ENCODE data around the gene DOCK3.
A peak's percentile ranks its signal among the peaks of the same experiment; 100 is the strongest.
"Not testable (repeated sequence)": the region's sequence is repeated elsewhere in the genome, so short reads cannot be mapped to it uniquely, and the experiment has no call there.

The DOCK3 gene

DNA sequence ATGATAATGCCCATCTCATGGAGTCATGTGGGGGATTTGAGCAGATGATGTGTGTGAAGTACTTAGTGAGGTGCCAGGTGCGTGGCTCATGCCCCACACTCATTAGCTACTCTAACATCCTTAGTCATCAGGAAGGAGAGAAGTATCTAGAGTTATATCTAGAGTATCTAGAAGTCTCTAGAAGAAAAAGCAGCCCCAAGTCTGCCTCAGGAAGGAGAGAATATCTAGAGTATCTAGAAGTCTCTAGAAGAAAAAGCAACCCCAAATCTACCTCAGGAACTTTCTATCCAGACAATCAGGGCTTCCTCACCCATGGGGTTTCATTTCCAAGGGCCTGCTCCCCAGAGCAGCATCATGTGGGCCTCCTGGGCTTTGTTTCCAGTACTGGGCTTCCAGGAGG lies 24.7 kb upstream of the DOCK3 start:
- DNase-seq (ENCODE audit: low read depth in 1 of 2, low spot score in 1 of 2) = no peak

DNA sequence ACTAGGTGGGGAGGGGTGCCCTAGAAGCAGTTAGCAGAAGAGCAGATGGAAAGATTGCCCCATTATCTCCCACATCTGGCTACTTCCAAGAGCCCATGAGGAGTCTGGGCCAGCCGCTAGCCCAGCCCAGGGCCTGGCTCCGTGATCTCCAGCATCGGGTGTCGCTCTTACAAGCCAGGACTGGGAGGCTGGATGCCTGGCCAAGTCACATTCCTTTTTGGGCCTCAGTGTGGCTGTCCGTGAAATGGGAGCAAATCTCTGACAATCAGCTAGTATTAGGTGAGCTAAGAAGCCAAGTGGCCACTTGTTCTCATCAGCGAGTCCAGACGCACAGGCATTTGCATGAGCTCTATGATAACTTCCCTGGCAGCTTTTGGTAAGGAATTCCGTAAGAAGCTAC lies 23.3 kb upstream of the DOCK3 start:
- no peak for DNase-seq (ENCODE audit: low read depth in 1 of 2, low spot score in 1 of 2)

DNA sequence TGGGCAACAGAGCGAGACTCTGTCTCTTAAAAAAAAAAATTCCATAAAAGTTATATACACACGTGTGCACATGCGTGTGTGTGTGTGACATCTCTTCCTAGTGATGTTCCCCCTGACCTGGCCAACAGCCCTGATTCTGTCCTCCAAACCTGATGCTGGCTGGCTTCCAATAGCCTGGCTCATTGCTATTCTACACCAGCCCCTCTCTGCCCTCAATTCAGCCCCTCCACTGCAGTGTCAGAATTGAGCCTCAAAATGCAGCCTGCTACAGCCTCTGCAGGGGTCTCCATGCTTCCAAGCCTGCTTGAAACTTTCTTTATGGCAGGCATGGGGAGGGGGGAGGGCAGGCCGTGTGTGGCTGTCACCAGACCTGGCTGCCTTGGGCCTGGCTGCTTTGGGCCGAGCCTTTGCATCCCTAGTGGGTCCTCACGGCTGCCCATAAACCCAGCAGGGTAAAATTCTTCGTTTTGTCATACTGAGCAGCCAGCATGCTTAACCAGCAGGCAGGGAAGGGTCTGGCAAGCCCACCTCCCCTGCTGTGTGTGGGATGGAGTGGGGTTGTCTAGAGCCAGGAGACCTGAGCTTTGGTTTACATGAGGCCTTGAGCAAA lies 22.7 kb upstream of the DOCK3 start:
- no peak for DNase-seq (ENCODE audit: low read depth in 1 of 2, low spot score in 1 of 2)

DNA sequence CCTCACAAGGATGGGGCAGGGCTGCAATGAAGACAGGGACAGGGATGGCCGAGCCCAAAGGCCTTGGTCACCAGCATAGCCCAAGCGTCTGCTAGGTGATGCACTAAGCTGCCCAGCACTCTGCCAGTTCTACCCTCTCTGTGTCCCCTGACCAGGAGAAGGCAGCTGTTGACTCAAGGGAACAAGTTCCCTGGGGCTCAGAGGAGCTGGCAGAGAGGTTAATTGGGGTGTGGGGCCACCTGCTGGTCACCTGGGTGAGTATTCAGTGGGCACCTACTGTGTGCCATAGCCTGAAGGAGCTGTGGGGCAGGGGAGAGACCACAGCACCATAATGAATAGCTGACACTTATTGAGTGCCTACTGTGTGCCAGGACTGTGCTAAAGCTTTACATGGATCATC lies 22.0 kb upstream of the DOCK3 start:
- DNase-seq (ENCODE audit: low read depth in 1 of 2, low spot score in 1 of 2) = peak; percentile 27 to 34

DNA sequence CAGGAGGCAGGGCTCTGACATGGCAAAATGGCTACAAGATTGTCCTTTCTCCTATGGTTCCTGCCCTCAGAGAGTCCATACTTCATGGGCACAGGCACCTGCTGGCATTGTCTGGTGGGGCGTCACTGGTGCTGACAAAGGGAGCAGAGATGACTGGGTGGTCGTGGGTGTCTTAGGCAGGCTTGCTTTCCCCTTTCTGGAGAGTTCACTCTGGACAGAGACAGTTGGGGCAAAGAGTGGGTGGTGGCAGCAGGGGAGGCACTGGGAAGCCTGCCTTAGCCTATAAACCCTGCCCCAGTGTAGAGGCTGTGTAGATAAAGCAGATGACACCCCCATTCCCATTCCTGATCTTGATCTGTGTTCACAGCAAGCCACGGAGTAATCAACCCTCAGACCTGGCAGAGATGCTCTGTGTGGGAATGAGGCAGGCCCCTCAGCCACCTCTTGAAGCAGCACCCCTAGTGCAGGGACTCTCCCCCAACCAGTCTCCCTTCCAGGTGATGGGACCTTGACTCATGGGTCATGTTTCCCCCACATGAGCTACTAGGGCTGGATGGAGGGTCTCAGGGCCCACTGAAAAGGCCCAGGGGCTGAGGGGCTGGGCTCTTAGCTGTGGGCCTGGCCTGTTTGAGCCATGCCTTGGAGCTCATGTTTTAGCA lies 20.7 kb upstream of the DOCK3 start:
- no peak for DNase-seq (ENCODE audit: low read depth in 1 of 2, low spot score in 1 of 2)

DNA sequence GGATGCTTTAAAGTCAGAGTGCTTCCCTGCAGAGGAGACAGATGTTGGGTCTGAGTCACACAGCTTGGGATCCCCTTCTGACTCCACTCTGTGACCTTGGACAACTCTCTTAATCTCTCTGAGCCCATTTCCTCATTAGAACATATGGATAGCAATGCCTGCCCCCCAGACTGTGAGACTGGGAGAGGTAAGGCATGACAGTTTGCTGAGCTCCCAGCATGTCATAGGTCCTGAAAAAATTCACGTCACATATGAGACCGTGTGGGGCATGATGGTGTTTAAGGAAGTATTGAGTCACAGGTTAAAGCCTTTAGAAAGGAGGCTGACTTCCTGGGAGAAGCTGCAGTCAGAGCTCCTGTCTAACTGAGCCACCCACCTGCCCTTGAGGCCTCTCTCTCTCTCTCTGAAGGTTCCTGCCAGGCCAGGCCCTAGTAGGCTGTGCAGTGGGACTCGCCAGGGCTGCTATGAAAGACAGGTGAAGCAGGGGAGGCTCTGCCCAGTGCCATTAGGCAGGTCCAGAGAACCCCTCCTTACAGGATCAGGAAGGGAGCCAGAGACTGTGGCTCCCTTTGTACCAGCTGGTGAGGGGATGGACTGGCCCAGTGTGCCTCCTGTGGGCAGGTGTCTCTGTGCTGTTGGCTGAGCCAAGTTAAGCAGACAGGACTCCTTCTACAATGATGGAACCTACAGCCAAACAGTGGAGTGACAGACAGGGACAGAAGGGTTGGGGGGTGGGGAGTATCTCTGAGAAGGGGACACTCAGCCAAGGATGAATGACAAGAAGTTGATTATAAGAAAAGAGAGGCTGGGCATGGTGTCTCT lies 19.5 kb upstream of the DOCK3 start:
- DNase-seq (ENCODE audit: low read depth in 1 of 2, low spot score in 1 of 2) = no peak

DNA sequence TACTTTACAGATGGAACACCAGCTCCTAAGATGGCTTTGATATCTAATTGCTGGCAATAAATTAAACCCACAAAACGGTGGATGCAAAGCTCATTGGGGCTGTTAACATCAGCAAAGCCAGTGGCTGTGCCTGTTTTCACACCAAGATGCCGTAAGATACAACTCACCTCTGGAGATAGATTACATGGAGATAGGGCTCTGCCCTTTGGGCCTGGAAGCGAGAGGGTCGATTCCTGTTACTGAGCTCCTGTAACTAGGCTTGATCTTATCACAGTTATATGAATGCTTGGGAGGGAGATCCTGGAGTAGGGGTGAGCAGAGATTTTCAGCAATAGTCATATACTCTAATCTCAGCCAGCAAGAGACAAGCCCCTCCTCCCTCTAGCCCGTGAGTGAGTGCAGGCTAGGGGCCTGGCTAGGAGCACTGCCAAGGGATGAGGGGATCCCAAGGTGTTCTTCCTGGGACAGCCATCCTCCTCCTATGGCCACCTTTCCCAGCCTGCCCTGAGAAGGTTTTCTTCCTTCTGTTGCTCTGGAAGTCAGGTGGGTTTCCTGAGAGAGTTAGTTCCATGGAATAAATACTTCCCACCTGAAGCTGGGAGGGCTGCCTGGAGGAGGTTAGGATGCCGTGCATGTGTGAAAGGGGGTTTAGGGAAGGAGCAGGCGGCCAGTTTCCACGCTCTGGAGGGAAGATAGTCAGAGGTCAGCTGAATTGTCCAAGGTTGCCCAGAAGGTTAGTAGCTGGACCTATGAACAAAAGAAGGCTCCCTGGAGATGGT lies 18.1 kb upstream of the DOCK3 start:
- DNase-seq (ENCODE audit: low read depth in 1 of 2, low spot score in 1 of 2) = no peak

DNA sequence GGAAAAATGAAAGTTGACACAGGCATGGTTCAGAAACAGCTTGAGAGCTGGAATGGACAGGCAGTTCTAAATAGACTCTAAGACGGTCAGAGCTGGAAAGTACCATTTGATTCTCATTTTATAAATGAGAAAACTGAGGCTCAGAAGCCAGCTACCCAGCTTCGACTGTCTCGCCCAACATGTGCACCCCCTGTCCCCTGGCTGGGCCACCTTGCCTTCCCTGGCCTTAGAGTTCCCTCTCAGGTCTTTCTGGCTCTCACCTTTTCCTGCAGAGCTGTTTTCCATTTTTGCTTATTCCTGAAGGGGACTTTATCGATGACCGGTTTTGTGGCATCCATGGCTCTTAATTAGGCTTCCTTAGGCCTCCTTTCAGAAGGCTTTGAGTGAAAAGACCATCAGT lies 17.3 kb upstream of the DOCK3 start:
- no peak for DNase-seq (ENCODE audit: low read depth in 1 of 2, low spot score in 1 of 2)

DNA sequence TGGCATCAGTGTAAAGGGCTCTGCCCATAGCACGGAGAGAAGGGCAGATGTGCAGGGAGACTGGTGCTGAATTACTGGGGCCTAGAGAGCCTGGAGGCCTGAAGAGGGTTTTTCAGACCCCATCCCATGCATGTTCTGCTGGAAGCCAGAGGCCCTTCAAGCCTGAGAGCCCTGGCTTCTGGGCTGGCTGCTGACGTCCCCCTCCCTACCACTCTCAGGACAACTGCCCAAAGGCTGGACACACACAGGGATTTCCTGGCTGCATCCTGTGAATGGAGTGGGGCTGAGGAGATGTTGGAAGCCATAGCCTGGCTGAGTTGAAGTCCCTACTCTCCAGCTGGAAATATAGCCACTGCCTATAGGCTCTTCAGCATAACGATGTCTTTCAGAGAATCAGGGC lies 16.9 kb upstream of the DOCK3 start:
- no peak for DNase-seq (ENCODE audit: low read depth in 1 of 2, low spot score in 1 of 2)

DNA sequence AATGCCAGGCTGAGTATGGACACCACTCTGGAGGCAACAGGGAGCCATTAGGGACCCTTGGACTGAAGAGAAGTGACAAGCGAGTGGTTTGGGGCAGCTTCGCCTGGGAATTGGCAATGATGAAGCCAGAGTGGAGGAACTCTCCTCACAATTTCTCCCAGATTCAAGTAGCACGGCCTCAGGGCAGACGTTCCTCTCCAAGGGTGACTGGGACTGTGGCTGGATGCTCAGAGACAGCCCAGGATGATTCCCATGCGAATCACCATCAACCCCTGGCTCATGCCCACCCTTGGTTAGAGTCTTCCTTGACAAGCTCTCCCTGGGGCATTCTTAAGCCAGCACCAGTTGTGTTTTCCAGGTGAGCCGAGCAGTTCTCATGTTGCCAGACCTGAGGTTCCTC lies 16.3 kb upstream of the DOCK3 start:
- no peak for DNase-seq (ENCODE audit: low read depth in 1 of 2, low spot score in 1 of 2)

DNA sequence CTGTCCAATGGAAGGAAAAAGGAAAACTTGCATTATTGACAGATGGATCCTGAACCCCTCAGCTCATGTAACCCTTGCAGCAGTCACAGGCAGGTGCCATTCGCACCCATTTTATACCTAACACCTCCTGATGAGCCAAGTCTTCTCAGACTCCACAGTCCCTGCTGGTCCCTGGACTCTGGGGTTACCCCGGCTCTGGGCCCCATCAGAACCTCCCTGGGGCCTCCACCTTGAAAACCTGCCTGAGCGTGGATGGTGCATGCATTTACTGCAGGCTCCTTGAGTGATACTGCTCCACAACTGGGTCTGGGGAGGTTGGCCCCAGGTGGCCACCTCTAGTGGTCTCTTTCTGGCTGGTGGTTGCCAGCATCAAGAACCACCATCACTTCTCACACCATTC lies 15.9 kb upstream of the DOCK3 start:
- no peak for DNase-seq (ENCODE audit: low read depth in 1 of 2, low spot score in 1 of 2)

DNA sequence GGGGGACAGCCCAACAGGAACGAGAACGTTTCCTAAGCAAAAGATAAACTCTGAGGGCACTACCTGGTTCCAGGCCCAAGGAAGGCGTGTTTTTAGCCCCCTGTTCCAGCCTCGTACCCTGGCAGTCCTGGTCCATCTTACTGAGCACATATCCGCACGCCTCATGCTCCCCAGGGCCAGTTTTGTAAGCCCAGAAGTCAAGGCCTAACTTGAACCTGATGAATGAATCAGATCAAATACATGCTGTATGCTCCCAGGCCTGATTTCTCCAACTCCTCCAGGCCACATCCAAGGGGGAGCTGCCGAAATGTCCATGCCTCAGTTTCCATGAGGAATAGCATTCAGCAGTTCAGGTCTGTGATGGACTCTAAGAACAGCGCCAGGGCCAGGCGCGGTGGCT lies 14.3 kb upstream of the DOCK3 start:
- no peak for DNase-seq (ENCODE audit: low read depth in 1 of 2, low spot score in 1 of 2)

DNA sequence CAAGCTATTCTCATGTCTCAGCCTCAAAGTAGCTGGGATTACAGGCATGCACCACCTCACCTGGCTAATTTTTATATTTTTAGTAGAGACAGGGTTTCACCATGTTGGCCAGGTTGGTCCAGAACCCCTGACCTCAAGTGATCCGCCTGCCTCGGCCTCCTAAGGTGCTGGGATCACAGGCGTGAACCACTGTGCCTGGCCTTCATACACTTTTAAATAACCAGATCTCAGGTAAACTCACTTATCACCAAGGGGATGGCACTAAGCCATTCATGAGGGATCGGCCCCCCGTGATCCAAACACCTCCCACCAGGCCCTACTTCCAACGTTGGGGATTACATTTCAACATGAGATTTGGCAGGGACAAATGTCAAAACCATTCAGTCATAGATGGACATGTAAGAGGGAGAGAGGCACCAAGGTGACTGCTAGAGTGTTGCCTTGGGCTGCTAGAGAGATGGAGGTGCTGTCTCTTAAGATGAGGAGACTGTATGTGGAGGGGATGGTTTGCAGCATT lies 13.3 kb upstream of the DOCK3 start:
- no peak for DNase-seq (ENCODE audit: low read depth in 1 of 2, low spot score in 1 of 2)

DNA sequence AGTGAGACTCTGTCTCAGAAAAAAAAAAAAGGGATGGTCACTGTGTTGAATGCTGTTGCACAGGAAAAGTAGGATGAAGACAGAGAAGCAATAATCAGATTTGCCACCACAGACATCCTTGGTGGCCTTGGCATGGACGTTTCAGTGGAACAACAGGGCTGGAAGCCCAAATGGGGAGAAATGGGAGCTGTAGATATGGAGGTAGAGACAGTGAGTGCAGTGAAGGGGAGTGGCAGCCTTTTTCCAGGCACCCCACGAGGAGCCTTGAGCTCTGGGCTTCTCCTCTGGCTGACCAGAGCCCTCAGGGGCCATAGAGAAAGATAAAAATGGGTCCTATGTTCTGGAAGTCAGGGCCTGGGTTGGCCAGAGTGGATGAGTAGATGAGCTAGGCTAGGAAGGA lies 12.3 kb upstream of the DOCK3 start:
- no peak for DNase-seq (ENCODE audit: low read depth in 1 of 2, low spot score in 1 of 2)

DNA sequence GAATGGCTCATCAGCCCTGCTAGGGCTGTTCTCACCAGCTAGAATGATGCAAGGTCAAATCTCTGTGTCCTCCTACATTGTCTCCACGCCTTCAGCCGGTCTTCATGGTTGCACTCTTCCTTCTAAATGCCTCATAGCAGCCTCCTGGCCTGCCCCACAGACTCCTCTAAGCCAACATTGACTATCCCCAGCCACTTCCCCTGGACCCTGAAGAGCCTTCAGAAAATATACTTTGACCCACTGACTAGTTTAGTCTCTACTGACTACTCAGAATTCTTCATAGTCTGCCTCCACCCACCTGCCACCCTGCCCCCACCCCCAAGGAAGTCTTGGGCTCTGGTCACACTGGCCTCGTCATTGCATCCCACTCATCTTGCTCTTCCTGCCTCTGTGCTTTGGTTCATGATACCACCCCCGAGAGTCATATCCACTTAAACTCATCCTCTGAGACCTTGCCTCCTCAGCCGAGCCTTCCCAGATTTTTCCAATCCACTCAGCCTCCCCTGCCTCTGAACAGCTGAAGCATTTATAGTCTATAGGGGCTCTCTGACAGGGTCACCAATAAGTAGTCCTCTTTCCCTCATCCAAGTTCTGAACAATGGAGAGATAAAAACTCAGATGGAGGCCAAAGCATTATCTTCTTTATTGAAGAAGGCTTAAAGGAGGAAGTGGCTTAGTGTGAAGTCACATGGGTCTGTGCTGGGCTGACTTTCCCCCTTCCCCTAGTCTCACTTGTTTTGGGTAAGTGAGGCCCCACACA lies 9.5 kb upstream of the DOCK3 start:
- no peak for DNase-seq (ENCODE audit: low read depth in 1 of 2, low spot score in 1 of 2)

DNA sequence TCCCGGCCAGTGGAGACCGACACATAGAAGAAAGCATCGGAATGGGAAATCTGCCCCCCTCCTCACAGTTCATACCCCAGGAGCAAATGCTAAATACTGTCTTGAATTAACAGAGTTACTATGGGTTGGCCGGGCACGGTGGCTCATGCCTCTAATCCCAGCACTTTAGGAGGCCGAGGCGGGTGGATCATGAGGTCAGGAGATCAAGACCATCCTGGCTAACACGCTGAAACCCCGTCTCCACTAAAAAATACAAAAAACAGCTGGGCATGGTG lies 8.9 kb upstream of the DOCK3 start:
- not testable (repeated sequence) for DNase-seq (ENCODE audit: low read depth in 1 of 2, low spot score in 1 of 2)

DNA sequence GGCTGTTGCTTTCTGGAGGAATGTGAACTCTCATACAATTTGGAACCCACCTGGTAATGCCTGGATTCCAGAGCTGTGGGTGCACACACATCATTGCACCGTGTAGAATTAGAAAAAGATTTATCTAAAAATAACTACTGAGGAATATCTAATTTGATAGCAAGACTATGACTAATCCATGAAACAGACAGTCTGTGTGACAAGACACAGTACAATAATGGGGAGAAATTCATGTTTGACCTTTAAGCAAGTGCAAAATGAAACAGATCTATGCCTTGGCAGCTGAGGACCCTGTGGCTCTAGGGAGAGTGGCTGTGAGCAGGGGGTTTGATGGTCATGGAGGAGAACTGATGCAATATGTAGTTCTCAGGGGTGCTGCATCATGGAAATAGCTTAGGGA lies 7.9 kb upstream of the DOCK3 start:
- DNase-seq (ENCODE audit: low read depth in 1 of 2, low spot score in 1 of 2) = no peak

DNA sequence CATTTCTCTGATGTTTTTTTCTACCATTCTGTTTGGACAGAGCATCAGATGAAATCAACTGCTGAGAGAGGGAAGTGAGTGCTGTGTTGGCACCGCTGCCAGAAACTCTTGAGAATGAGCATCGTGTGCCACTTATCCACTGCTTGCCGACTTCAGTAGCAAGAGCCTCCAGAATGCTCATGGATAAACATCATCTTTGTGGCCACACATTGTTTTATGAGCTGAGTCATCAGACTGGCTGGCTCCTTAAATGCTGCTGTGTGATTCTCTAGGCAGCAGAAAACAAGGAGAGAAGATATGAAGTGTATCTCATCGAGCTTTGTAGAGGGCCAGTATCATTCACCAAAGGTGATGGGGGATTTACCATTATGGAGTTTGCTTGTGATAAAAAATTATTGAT lies 3.4 kb upstream of the DOCK3 start:
- DNase-seq (ENCODE audit: low read depth in 1 of 2, low spot score in 1 of 2) = no peak

DNA sequence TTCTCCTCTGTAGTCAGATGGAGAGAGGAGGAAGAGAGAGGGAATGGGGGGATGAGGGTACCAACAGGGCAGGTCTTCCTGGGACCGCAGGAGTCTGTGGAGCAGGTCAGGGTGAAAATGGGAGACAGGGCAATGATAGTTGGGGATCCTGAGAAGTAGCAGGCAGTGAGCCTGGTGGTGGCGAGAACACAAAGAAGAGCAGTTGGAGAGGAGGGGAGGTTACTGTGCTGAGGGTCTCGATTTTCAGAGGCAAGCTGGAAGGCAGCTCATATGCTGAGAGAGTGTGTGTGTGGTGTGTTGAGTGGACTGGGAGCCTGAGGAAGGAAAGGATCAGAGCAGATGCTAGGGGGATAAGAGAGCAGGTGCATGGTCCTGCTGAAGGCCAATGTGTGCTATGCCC lies 2.1 kb upstream of the DOCK3 start:
- DNase-seq (ENCODE audit: low read depth in 1 of 2, low spot score in 1 of 2) = no peak

DNA sequence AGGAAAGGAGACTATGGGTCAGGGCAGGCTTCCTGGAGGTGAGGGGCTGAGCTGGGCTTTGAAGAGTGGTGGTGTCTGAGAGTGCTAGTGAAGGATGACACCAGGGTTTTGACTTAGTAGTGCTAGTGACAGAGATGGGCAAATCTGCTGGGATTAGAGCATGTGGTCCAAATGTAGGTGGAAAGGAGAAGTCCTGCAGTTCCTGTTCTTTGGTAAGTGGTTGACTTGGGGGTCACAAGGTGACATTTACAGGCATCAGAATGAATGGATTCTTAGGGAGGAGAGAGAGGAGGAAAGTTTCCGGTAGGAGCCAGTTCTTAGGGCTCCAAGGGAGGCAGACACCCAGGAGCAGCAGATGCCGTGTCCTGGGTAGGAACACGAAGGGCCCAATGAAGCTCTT lies 796 bp upstream of the DOCK3 start:
- no peak for DNase-seq (ENCODE audit: low read depth in 1 of 2, low spot score in 1 of 2)

Data from stimulated activated CD4-positive, alpha-beta T cell treated with anti-CD3 and anti-CD28 coated beads, Interleukin-15, amount 100 ng/mL, for 1 hour (primary cell).